GM19395 (cell line): Measurements from ENCODE around the gene FBLN2.

Experiments
- ATAC-seq: cut with Tn5 transposase; IDR thresholded peaks from one replicate; pipeline ENCODE4 v1.9.1; 2021; ENCODE audit warnings: mild to moderate bottlenecking, moderate library complexity; ENCODE audit not compliant: unreplicated experiment

The FBLN2 gene

DNA sequence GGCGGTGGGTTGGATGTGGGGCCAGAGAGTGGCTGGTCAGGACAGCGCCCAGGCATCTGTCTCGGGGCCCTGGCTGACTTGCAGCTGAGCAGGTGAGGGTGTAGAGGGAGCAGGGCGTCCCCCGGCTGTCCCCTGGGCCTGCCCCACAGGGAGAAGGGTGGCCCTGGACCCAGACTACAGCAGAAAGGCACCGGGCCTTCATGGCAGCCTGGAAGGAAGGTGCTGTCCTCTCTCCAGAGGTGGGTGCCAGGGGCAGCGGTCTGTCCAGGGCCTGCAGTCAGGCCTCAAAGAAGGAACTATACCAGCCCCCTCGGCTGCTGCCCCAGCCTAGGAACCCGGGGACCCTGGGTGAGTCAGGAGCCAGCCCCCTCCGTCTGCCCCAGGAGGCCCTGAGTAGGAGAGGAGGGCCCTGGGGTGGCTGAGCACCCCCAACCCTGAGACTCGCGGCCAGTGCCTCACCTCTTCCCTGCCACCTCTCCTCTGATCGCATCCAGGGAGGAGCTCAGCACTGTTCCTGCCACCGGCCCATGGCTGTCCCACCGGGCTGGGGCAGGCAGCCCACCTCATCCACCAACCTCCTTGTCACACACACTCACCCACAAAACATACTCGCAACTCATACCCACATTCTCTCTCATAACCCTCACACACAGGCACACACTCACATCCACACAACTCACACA lies 133.5 kb downstream of the FBLN2 start:
- ATAC-seq, result no peak

DNA sequence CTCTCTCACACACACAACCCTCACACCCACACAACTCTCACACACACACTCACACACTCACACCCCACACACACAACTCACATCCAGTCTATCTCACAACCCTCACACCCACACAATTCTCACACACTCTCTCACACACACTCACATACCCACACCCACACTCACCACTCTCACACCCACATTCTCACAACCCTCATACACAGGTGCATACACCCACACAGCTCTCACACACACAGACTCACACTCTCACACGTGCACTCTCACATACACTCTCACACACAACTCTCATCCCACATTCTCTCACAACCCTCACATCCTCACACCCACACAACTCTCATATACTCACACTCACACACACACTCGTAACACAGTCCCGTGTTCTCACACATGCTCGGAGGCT lies 134.4 kb downstream of the FBLN2 start:
- no peak for ATAC-seq

DNA sequence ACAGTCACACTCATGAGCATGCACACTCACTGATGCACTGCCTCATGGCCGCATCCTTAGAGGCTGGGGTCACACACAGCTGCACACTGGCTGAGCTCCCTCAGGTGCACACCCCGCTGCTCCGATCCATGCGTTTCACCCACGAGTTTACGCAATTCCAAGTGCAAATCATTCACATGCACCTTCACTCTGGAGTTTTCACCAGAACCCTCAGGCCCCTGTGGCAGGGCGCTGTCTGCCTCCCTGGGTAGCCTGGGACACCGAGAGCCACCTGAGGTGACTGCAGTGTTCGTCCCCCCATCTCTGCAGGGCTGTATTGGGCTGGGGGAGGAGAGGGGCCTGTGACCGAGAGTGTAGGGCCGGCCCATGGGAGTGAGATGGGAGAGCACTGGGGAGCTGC lies 134.8 kb downstream of the FBLN2 start:
- no peak for ATAC-seq

DNA sequence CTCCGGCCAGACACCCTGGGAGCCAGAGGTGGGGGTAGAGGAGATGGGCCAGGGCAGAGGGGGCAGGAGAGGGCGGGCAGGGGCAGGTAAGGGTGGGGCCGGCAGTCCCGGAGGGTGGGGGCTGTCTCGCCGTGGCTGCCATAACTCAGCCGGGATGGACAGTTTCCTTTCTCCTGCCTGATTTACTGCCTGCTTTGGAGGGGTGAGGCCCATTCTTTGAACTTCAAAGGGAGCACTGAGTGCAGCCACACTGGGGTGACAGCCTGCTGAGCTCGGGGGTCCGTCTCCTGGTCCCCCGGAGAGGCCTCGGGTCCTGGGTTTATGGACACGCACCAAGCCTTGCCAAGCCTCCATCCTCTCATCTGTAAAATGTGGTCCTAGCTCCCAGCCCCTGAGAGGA lies 135.4 kb downstream of the FBLN2 start:
- ATAC-seq, result no peak

DNA sequence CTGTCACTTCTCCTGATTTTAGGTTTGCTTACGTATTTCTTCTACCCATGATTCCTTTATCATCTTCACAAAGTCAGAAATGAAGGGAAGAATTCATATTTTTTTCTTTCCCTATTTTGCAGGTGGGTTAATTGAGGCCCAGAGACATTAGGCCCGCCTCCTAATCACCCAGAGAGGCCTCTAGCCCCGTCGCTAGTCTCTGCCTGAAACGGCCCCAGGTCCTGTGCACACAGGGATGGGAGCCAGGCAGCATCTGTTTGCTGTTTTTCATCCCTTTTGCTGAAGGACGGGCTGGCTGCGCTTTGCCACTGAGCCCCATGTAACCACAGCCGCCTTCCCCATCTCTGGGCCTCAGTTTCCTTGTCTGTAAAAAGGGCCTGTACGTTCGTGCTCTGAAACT lies 135.9 kb downstream of the FBLN2 start:
- ATAC-seq, result no peak

DNA sequence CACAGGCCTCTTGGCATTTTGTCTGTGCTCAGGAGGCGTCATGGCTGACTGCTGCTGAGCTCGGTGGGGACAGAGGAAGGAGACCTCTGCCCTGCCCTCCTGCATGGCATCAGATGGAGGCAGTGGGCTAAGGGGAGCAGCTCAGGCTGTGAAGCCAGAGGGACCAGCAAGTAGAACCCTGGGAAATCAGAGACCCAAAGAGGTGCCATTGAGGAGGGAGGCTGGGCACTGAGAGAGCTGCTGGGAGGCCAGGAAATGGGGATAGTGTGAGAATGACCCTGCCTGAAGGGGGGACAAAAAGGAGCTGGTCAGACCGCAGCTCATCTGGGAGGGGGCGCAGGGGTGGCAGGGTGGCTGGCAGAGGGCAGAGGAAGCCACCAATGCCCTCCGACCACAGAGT lies 136.8 kb downstream of the FBLN2 start:
- ATAC-seq, result no peak

DNA sequence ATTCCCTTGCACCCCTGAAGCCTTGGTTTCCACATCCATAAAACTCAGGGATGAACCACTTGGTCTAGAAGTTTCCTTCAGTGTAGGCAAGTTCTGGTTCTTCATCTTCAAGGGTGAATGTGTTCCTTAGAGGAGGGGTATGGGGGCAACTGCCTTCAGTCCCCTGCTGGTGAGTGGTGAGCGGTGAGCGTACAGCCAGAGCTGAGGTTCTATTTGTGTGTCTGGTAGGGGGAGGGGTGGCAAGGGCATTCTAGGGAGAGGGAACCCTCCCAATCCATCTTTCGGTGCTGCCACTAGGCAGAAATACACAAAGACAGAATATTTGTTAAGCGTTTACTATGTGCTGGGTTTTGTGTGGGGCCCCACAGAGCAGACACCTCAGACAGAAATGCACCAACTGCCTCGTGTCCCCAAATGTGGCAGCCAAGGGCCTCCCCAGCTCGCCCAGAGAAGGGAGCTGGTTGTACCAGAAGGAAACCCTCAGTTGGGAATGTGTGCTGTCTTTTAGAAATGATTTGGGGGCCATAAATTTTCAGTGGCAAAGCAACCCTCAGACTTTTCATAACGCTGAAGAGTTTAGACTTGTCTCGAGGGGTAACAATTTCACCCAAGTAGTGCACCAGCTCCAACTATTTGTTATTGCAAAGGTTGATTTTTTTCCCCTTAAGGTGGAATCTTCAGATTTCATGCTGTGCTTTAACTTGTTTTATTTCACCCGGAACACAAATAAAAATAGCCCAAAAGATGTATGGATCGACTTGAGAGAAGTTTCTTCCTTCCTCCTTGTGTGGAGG lies 137.6 kb downstream of the FBLN2 start:
- no peak for ATAC-seq

DNA sequence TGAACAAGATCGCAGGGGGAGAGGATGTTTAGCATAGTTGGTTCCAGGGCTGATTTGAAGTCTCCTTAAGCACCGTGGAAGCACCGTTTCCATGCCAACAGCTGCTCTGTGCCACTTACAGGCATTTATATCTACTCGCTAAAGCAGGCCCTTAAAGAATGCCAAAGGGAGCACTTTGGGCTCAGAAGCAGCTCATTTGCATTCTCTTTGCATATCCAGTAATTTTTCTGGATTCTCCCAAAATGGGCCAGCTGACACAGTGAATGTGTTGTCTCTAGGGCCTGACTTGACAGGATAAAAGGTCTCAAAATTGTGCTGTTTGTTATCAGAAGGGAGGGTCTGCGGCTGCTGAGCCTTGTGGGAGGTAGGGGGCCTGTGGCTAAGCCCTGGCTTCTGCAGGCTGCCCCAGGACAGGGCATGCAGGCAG lies 138.6 kb downstream of the FBLN2 start:
- no peak for ATAC-seq
